HepG2 (cell line): ENCODE measurements around the gene TDRD10. TPM values are rescaled to one million over a fixed set of nuclear protein-coding genes. Genes with fewer than 3 reads are reported as not detected.
A peak's percentile ranks its signal among the peaks of the same experiment; 100 is the strongest.

Experiments
- FOXP4 ChIP-seq: sonication (generic); formaldehyde crosslinking; IDR thresholded peaks from 2 replicates; pipeline ENCODE4 v1.4.0; 2020; ENCODE audit warnings: missing genetic modification reagents
- GFI1 ChIP-seq: sonication (generic); formaldehyde crosslinking; IDR thresholded peaks from 2 replicates; pipeline ENCODE4 v1.5.0; 2020; ENCODE audit warnings: missing genetic modification reagents, mild to moderate bottlenecking, borderline replicate concordance
- KLF12 ChIP-seq: sonication (generic); formaldehyde crosslinking; IDR thresholded peaks from 2 replicates; pipeline ENCODE4 v1.4.0; 2020; ENCODE audit warnings: missing genetic modification reagents, borderline replicate concordance
- ONECUT2 ChIP-seq: sonication (generic); formaldehyde crosslinking; IDR thresholded peaks from 2 replicates; pipeline ENCODE4 v1.4.0; 2020; ENCODE audit warnings: missing genetic modification reagents
- PAWR ChIP-seq: sonication (generic); formaldehyde crosslinking; IDR thresholded peaks from 2 replicates; pipeline ENCODE4 v1.4.0; 2020; ENCODE audit warnings: missing genetic modification reagents, mild to moderate bottlenecking, borderline replicate concordance
- PLSCR1 ChIP-seq: sonication (generic); formaldehyde crosslinking; IDR thresholded peaks from 2 replicates; pipeline ENCODE4 v1.5.0; 2020; ENCODE audit warnings: missing genetic modification reagents, mild to moderate bottlenecking, borderline replicate concordance
- RBM39 ChIP-seq: fragments of 200-400 bp; formaldehyde crosslinking; IDR thresholded peaks from one replicate; pipeline ENCODE4 v1.6.1; 2018; ENCODE audit warnings: antibody characterized with exemption, mild to moderate bottlenecking, low read depth, low read length; ENCODE audit not compliant: poor library complexity, severe bottlenecking
- SCMH1 ChIP-seq: sonication (generic); formaldehyde crosslinking; IDR thresholded peaks from 2 replicates; pipeline ENCODE4 v1.9.0; 2021; ENCODE audit warnings: missing genetic modification reagents, mild to moderate bottlenecking, borderline replicate concordance
- TFDP1 ChIP-seq: IDR thresholded peaks from 2 replicates; pipeline ENCODE4 v1.6.1; 2016; ENCODE audit warnings: missing compliant biosample characterization, missing genetic modification reagents, borderline replicate concordance
- ZNF17 ChIP-seq: sonication (generic); formaldehyde crosslinking; IDR thresholded peaks from 2 replicates; pipeline ENCODE4 v1.5.0; 2020; ENCODE audit warnings: mild to moderate bottlenecking, missing genetic modification reagents
- ZNF687 ChIP-seq: sonication (generic); formaldehyde crosslinking; IDR thresholded peaks from 2 replicates; pipeline ENCODE4 v1.5.1; 2020; ENCODE audit warnings: mild to moderate bottlenecking, missing genetic modification reagents, moderate library complexity
- ZNF704 ChIP-seq: sonication (generic); formaldehyde crosslinking; IDR thresholded peaks from 2 replicates; pipeline ENCODE4 v1.8.1; 2023; ENCODE audit warnings: mild to moderate bottlenecking, inconsistent platforms, moderate library complexity, missing genetic modification reagents, borderline replicate concordance
- ZNF747 ChIP-seq: sonication (generic); formaldehyde crosslinking; IDR thresholded peaks from 2 replicates; pipeline ENCODE4 v1.8.1; 2023; ENCODE audit warnings: missing genetic modification reagents, mild to moderate bottlenecking, borderline replicate concordance
- ZSCAN20 ChIP-seq: sonication (generic); formaldehyde crosslinking; IDR thresholded peaks from 2 replicates; pipeline ENCODE4 v1.4.0; 2020; ENCODE audit warnings: missing genetic modification reagents, mild to moderate bottlenecking, borderline replicate concordance
- polyA plus RNA-seq, 8 experiments: library from polyadenylated mRNA; depleted of rRNA in 3 of 8; stranded (reverse) in 7 of 8; unstranded in 1 of 8; fragments of >200 nt; fragmentation: Illumina TruSeq in 4 of 8; extraction: Trizol in 4 of 8; gene quantifications; 2 replicates each; pipeline versions ENCODE4 v1.2.1 to v1.2.3, GENCODE V29; 2011 to 2016; ENCODE audit warnings: low read depth in 4 of 8, missing spikeins in 1 of 8, mixed read lengths in 1 of 8; ENCODE audit not compliant: insufficient read depth in 1 of 8
- total RNA-seq, 5 experiments: library from RNA; depleted of rRNA; stranded (reverse); fragments of >200 nt; fragmentation: Illumina TruSeq; extraction: Trizol; gene quantifications; 2 replicates each; pipeline ENCODE4 v1.2.3, GENCODE V29; 2016; ENCODE audit warnings: low read depth in 1 of 5

Gene TDRD10
- total and polyA plus RNA-seq, 2 of the 13 experiments (the other 11 are each of a cell fraction or from before 2014, with no cell fraction given), result not detected

GRCh38 chr1:154568157-154568815, 66.3 kb downstream of the TDRD10 start (continued):
- TF ChIP-seq FOXP4 (CRISPR knock-in tag), result no peak
- TF ChIP-seq SCMH1 (CRISPR knock-in tag), result no peak
- TF ChIP-seq RBM39, result no peak
- no peak for TF ChIP-seq ONECUT2
- 0 out of 2 replicates have a peak, but pooled peaks have one; percentile 20 for TF ChIP-seq GFI1 (CRISPR knock-in tag)
- TF ChIP-seq ZSCAN20, result no peak
- TF ChIP-seq ZNF704 (CRISPR knock-in tag), result 0 out of 2 replicates have a peak, but pooled peaks have one; percentile 9
- TF ChIP-seq ZNF687, result peak; percentile 8
- no peak for TF ChIP-seq KLF12 (CRISPR knock-in tag)
- no peak for TF ChIP-seq TFDP1 (CRISPR knock-in tag)
- no peak for TF ChIP-seq PAWR (CRISPR knock-in tag)
- no peak for TF ChIP-seq PLSCR1 (CRISPR knock-in tag)
- TF ChIP-seq ZNF747, result 0 out of 2 replicates have a peak, but pooled peaks have one; percentile 5
- TF ChIP-seq ZNF17 (CRISPR knock-in tag), result peak; percentile 86; the same call in 1 of the 2 replicates
- TF ChIP-seq, all 625 proteins: peak for 13
